ENCODE data around the gene ATP6V0A1.
"Not testable (repeated sequence)": the region's sequence is repeated elsewhere in the genome, so short reads cannot be mapped to it uniquely, and the experiment has no call there.

DNA sequence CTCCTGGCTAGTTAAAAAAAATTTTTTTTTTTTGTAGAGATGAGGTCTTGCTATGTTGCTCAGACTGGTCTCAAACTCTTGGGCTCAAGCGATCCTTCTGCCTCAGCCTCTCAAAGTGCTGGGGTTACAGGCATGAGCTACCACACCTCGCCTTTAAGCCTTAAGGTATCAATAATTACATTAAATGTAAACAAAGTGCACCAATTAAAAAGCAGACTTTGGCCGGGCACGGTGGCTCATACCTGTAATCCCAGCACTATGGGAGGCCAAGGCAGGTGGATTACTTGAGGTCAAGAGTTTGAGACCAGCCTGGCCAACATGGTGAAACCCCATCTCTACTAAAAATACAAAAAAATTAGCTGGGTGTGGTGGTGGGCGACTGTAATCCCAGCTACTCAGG lies 7.4 kb upstream of the ATP6V0A1 start:
- TF ChIP-seq CTCF (IDR thresholded peaks at IDR 0.05; ENCODE audit: low read depth, low read length); POLR2A (IDR thresholded peaks at IDR 0.05; ENCODE audit: extremely low read depth, insufficient read length); MAX (IDR thresholded peaks at IDR 0.05; ENCODE audit: low read depth, low read length): not testable (repeated sequence)

Data from NB4 (cell line).